C1 segment of cervical spinal cord (tissue), 14 donors: ENCODE measurements around the gene RIMS3.
"Not testable (repeated sequence)": the region's sequence is repeated elsewhere in the genome, so short reads cannot be mapped to it uniquely, and the experiment has no call there.

Source experiments
- DNase-seq, 14 donors: peaks; one replicate each; lab custom pipeline; 2025; lab: John Stamatoyannopoulos, UW

RIMS3 gene

DNA sequence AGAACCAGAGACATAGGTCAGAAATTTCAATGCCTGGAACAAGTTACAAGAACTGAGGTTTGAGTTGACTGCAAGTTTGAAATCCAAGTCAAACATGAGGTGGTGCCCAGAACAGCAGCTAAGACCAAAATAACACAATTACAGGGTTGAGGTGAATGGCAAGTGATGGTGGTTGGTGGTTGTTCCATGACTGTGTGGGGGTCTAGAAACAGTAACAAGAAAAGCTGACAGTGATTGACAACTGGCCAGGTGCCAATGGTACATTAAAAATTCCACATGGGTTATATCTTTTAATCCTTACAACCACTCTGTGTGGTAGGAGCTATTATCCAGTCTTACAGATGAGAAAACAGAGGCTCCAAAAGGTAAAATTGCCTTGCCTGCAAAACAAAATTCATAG, 32.0 kb downstream of the RIMS3 start:
- DNase-seq = no peak

DNA sequence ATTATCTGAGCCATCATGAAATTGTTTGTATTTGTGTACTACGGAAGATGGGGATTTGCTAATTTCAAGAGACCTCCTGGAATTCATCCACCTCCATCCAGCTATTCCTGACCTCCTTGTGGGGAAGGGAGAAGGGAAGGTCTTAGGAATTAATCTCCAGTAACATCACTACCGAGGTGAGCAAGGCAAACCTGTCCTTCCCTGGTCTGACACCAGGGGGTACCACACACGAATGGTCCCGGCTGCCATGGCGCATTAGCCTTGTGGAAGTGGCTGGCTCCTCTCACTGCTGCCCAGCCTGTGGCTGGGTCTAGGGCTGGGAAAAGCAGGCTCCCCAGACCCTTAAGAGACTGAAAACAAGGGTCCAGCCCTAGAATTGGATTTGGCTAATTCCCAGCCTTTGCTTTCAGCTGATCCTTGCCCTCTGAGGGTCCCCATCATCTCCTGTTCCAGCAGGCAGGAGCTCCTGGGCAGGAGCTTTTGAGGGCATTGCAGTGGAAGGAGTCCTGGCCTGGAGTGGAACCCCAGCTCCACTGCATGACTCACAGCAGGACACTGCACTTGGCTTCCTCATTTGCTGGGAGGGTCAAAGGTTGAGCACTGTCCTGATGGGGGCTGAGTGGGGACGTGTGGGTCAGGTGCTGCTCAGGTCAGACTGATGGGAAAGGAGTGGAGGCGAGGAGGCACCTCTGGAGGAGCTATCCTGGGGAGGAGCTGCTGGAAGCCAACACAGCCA, 34.8 kb downstream of the RIMS3 start:
- DNase-seq = no peak

DNA sequence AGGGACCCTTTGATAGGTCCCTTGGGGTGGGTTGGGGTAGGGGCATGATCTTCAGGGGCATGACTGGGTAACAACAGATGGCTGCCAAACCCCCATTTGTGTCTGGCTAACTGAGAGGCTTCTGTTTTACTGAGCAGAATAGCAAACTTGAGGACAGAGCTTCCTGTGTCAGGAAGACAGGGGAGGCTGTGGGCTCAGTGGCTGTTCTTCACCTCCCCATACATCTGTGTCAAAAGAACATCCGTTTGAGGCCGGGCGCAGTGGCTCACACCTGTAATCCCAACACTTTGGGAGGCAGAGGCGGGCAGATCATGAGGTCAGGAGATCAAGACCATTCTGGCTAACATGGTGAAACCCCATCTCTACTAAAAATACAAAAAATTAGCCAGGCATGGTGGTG, 35.9 kb downstream of the RIMS3 start:
- not testable (repeated sequence) for DNase-seq

DNA sequence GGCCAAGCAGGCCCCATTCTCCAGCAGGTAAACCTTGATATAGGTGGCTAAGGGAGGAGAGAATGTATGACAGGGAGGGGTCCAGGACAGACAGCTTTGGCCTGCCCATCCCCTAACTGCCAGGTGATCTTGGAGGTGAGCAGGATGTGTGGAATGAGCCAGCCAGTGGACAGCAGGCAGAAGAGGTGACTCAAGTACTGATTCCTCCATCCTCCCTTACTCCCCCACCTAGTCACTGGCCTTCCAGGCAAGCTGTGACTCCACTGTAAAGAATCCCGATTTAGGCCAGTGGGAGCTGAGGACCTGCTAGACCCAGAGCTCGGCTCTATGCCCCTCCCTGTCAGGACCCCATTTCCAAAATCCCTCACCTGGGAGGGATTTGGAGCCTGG, 36.6 kb downstream of the RIMS3 start:
- DNase-seq = no peak

DNA sequence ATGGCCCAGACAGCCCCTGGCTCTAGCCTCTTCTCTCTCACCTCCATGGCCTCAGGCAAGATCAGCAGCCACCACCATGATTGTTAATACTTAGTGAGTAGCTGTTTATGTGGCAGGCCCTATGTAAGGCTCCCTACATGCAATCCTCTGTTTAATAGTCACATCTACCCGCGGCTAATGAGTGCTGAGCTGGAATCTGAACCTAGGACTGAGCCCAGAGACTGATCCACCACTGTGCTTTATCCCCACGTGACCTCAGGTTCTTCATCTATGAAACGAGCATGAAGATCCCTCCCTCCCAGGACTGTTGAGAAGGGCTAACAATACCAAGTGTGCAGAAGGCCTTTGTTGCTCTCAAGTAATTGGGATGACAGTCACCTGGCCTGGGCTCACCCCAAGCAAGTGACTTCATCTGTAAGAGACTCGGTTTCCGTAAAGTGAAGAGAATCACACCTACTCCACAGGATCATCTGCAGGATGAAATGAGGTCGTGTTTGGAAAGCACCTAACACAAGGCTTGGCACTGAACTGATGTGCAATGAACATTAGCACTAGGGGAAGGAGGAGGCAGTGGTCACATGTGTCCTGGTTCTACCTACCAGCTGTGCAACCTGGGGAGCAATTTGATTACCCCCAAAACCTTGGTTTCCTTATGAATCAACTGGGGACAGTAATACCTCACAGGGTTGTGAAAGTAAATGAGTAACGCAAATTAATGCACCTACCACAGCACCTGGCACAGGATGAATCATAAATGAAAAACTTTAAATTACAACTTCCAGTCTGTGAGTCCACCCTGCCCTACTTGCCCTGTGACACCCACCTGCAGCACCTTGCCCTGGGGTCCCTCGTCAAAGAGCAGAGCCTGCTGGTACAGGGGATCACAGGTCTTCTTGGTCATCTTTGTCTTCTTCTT, 37.2 kb downstream of the RIMS3 start:
- DNase-seq = no peak

DNA sequence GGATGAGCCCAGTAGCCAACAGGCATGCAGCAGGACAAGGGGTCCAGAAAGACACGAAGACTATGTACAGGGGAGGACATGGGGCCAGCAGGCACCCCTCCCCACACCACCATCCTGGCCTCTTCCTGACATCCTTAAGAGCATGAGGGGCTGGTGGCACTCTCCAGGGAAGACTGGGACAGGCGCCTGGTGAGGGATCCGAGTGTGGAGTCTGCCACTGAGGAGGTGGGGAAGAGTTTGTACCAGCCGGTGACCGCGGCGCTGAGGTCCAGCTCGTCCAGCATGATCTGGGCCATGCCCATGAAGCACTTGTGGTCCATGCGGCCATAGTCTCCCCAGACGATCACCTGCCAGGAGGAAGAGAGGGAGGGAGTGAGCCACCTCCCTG, 39.1 kb downstream of the RIMS3 start:
- no peak for DNase-seq

DNA sequence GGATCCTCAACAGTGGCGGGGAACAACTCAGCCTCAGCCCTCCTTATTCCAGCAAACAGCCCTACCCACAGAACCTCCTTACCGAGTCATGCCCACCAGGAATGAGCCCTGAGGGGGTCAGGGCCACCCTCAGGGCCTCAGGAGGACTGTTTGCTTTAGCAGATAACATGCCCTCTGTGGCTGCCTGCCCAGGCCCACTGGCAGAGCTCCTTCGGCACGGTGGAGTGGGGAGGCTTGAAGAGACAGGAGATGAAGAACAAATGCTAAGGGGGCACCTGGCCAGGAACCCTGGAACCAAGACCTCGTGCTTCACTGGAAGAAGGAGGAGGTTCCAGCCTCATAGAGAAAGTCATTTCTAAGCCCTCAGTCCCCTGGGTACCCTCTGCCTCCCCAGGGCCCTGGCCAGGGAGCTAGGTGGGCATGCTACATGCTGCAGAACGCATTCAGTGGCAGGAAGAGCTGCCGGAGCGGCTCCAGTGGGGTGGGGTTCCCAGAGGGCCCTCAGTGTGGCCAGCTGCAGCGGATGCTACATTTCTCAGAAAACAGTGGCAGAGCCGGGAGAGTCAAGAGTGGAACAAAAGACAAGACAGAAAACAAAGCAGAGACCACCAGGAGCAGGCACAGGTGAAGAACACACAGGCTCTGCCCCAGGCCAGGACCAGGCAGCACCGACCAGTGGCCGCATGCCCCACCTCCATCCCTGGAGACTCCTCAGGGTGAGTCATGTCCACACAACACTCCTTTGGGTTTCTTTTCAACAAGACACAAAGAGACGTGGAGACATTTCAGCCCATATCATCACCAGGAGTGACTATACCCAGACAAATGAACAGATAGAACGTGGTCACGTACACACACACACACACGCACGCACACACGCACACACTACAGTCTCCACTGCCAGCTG, 39.8 kb downstream of the RIMS3 start:
- DNase-seq = peak in 1 of 14 donors; percentile 55

DNA sequence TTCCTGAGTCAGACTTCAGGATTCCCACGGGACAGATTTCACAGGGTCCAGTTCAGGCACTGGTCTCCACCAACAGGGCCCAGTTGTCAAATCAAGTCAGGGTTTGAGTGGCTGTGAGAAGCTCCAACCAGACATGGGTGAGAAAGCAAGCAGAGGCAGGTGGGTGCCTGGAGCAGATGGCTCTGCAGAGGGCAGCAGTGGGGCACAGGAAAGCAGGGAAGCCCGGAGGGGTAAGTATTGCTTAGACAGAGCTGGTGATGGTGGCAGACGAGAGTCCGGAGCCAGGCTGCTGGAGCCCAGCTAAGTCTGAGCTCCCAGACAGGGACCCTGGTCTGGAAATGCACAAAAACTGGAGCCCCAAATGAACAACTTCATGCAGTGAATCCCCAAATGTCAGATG, 40.4 kb downstream of the RIMS3 start:
- DNase-seq = peak in 1 of 14 donors; percentile 61

DNA sequence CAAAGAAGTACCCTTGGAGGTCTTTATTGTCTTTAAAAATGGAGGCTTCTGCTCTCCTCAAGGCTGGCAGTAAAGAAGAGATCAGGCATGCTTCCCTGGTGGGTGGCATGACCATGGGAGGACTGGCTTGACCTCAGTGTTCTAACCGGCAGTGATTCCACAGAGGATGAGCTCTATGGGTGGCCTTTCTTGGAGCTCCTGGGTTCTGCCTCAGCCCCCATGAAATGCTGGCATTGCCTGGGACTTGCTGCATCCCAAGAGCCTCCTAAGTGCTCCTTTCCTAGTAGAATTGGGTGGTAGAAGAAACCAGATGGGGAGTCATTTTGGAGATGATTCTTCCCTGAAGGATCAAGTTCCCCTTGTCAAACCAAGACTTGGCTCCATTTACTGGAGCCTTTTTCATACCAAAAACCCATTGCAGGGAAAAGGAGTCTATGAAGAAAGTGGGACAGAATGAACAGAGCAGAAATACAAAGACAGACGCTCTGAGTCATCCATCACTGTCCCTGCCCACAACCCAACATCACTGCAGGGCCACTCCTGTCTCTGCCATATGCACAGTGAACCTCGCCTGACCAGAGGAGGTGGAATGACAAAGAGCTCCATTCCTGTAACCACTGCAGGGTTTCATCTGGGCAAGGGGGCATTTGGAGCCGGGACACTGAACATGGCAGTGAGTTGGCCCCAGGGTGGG, 42.4 kb downstream of the RIMS3 start:
- peak in 1 of 14 donors; percentile 58 for DNase-seq

DNA sequence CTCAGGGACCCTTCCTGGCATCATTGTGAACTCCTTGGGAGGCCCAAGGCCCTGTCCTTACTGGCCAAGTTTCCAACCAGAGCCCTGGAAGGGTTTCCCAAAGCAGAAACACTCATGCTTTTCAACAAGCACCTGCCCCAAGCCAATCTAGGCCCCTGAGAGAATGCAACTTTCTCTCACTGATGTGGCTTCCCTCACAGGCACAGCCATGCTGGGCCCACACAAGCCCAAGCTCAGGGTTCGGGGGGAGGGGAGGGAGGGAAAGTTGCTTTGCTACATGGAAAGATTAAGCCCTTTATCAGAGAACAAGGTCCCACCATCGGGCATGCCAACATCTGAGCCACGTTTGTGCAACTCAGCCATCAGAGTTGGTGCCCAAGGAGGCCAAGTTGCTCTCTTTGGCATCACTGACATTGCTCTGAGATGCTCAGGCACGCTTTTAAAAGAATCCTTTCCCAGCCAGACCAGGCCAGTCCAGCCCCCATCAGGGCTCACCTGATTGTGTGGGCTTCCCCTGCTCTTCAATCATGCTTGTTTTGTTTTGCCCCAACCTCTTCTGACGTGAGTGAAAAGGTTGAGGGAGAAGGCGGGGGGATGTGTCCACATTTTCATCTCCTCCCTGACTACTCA, 43.5 kb downstream of the RIMS3 start:
- no peak for DNase-seq

DNA sequence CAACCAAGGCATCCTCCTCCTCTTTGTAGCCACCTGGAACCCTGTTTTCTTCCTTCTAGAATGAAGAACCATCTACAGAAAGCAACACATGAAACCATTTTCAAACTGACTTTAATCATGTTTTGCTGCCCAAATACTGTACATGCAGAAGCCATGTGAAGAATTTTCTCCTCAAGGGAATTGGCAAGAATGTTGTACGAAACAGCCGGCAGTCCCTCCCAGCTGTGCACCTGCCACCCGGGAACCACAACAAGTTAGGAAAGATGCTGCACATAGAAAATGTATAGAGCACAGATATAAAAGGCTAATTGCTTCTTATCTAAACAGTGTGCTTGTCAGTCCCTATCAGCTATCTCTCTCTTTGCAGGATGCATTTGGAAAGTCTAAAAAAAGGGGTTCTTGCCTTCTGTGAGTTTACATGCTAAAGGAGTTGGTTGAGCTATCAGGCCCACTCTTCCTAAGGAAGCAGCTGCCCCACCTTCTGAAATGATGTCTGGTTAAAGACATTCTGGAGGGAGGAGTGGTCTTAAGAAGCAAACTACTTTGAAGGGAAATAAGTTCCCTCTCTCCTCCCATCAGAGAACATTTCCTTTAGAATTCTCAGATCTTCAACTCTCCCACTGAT, 44.8 kb downstream of the RIMS3 start:
- DNase-seq = no peak

DNA sequence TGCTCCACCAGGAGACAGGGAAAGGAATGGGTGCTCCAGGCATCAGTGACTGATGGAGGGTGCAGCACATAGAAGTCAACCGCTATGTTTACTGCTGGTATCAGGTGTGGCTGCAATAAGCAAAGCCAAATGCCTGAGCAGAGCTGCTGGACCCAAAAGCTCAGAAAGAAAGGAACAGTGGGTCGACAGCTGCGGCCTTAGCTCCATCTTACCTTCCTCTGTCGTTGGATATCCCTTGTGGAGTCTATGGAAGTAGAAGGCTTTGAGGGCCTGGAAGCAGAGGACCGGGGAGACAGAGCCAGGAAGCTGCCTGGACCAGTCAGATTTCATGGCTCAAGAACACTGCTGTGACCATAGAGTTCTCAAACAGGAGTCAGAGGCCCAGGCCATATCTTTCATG, 45.3 kb downstream of the RIMS3 start:
- DNase-seq = no peak

DNA sequence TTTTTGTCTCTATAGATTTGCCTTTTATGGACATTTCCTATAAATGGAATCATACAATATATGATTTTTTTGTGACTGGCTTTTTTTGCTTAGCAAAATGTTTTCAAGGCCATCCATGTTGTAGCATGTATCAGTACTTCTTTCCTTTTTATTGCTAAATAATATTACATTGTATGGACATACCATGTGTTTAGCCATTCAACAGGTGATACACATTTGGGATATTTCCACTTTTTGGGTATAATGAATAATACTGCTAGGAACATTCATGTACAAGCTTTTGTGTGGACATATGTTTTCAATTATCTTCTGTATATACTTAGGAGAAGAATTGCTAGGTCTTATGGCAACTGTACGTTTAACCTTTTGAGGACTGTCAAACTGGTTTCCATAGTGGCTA, 47.4 kb downstream of the RIMS3 start:
- DNase-seq = no peak

DNA sequence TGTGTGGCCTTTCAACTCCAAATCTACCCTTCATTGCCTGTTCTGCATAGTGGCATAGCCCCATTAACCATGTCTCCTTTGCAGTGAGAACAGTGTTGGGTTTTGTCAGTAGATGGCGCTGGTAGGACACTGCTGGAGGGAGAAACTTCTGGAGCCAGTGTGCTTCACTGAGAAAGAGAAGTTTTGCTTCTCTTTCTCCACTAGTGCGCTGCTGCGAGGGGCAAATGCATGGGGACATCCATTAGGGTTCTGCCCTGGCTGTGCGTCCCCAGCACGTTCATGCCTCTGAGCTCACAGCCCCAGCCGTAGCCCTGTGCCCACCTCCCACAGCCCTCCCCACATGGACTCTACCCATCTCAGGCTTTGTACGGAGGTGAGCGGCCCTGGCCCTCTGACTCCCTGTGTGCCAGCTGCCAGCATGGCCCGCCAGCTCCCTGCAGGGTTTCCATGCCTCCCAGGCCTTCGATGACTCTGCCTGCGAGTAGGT, 53.1 kb downstream of the RIMS3 start:
- DNase-seq = peak in 10 of 14 donors; percentile 7 to 79 (median 24)

DNA sequence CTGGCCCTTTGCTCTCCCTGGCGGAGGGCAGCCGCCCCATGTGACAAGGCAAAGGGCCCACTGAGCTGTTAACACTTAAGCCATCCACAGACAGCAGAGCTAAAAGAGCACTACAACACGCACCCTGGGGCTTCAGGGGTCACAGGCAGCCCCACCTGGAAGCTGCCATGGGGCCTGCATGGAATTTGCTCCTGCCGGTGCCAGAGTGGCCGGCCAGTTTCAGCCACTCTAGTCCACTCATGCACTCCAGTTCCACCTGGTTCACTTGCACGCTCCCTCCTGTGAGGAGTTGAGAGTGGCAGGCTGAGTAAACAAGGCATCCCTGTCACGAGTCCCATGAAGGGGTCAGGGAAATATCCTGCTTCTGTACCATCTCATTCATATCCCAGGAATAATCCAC, 55.3 kb downstream of the RIMS3 start:
- no peak for DNase-seq

DNA sequence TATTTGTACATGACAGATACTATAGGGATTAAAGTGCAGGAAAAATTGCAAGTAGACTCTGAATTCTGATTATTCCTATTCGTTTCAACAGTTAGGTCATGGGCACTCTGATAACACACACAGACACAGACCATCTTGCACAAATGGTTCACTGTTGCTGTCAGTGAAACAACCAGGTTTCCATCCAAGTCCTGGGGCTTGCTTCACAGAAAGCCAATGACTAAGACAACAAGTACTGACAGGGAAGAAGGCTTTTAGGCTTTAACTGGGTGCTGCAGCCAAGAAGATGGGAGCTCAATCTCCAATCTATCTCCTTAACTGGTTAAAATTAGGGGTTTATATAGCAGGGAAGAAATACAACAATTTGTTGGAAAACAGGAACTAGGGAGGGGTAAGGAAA, 57.6 kb downstream of the RIMS3 start:
- DNase-seq = no peak

DNA sequence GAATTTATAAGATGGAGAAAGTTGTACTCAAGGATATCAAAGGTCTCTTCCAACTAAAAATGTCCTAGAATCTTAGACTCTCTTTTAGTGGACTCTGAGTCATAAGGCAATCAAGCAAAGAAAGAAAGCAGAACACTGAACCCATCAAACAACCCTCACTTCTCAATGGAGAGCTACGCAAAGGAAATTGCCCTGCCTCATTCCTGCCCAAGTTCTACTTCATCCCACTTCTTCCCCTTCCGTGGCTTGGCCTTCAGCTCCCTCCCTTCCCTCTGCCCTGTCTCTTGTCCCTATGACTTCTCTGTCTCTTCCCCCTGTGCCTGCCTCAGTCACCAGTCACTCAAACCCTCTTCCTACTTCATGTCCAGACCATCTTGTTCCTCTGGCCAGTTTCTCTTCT, 58.5 kb downstream of the RIMS3 start:
- DNase-seq = no peak

DNA sequence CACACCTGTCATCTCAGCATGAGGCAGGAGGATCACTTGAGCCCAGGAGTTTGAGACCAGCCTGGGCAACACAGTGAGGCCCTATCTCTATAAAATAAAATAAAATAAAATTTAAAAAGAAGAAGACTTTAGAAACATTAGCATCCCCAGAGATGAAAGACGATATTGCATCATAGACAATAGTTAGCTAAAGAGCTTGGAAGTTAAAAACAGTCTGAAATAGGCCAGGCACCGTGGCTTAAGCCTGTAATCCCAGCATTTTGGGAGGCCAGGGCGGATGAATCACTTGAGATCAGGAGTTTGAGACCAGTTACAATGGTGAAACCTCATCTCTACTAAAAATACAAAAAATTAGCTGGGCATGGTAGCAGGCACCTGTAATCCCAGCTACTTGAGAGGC, 59.3 kb downstream of the RIMS3 start:
- no peak for DNase-seq

DNA sequence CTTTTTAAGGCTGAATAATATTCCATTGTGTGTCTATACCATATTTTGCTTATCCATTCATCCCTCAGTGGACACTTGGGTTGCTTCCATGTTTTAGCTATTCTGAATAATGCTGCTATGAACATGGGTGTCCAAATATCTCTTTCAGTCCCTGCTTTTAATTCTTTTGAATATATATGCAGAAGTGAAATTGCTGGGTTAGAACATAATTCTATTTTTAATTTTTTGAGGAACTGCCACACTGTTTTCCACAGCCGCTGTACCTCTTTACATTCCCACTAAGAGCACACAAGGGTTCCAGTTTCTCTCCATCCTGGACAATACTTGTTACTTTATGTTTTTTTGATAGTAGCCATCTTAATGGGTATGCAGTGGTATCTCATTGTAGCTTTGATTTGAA, 65.6 kb downstream of the RIMS3 start:
- DNase-seq = no peak

DNA sequence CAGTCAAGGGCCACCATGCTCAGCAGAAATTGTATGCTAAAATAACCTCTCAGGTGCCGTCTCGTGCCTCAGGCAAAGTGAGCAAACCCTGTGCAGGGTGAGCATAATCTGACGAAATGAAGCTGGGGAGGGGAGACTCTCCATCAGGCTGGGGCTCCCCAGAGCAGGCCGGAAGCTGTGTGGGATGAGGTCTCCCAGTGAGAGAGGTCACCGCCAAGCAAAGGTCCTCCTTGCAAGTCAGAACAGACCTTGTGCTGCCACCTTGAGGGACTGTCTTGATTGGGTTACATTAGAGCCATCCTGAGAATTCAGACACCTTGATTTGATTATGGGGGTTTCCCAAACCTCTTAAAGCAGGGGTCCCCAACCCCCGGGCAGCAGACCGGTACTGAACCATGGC, 69.9 kb downstream of the RIMS3 start:
- DNase-seq = no peak
